ENCODE data around the gene HEPACAM.

GRCh38 chr11:124983674-124984511 lies 48.0 kb upstream of the HEPACAM start:
- TF ChIP-seq CTCF (IDR thresholded peaks at IDR 0.05; ENCODE audit: low read depth, low read length) (no peak), EZH2phosphoT487 (IDR thresholded peaks at IDR 0.05; ENCODE audit: low read depth) (no peak)
